ENCODE measurements around the gene SMURF1. TPM values are rescaled to one million over a fixed set of nuclear protein-coding genes. Genes with fewer than 3 reads are reported as not detected.
A peak's percentile ranks its signal among the peaks of the same experiment; 100 is the strongest.

SMURF1 gene
- total RNA-seq, 2 donors from 2014 or later, result 28.2 to 28.4 TPM

- intact Hi-C loops (cut with DNase I, micrococcal nuclease), result no loop called here
- DNase-seq (no peak), ATAC-seq (no peak)
Measured at GRCh38 chr7:99143521-99143852, 421 bp downstream of the SMURF1 start.

GRCh38 chr7:99142727-99143520 lies 984 bp downstream of the SMURF1 start:
- peak; percentile 97 for DNase-seq
- peak; percentile 77 for ATAC-seq
- intact Hi-C loops (cut with DNase I, micrococcal nuclease), result no loop called here

- intact Hi-C loops (cut with DNase I, micrococcal nuclease), result no loop called here
- DNase-seq, result peak; percentile 55 to 75
- ATAC-seq, result peak; percentile 55
Measured at GRCh38 chr7:99141841-99142726, 1.8 kb downstream of the SMURF1 start.

GRCh38 chr7:99141334-99141733 lies 2.6 kb downstream of the SMURF1 start:
- ATAC-seq, result no peak
- intact Hi-C loops (cut with DNase I, micrococcal nuclease), result no loop called here
- no peak for DNase-seq

- no peak for ATAC-seq
- DNase-seq, result no peak
- intact Hi-C loops (cut with DNase I, micrococcal nuclease), result no loop called here
Measured at GRCh38 chr7:99140813-99141212, 3.1 kb downstream of the SMURF1 start.

- ATAC-seq (no peak), DNase-seq (no peak)
- intact Hi-C loops (cut with DNase I, micrococcal nuclease), result no loop called here
Measured at GRCh38 chr7:99139036-99139435, 4.9 kb downstream of the SMURF1 start.

- DNase-seq (no peak), ATAC-seq (no peak)
- intact Hi-C loops (cut with DNase I, micrococcal nuclease), result no loop called here
Measured at GRCh38 chr7:99137411-99138180, 6.3 kb downstream of the SMURF1 start.

GRCh38 chr7:99135938-99136337 lies 8.0 kb downstream of the SMURF1 start:
- intact Hi-C loops (cut with DNase I, micrococcal nuclease), result no loop called here
- no peak for DNase-seq
- no peak for ATAC-seq

GRCh38 chr7:99133766-99134564 lies 9.9 kb downstream of the SMURF1 start:
- no peak for DNase-seq
- ATAC-seq, result peak; percentile 52
- intact Hi-C loops (cut with DNase I, micrococcal nuclease), result no loop called here

- DNase-seq (no peak), ATAC-seq (peak; percentile 17)
- intact Hi-C loops (cut with DNase I, micrococcal nuclease), result no loop called here
Measured at GRCh38 chr7:99132595-99133321, 11.2 kb downstream of the SMURF1 start.

GRCh38 chr7:99131290-99131689 lies 12.6 kb downstream of the SMURF1 start:
- no peak for ATAC-seq
- intact Hi-C loops (cut with DNase I, micrococcal nuclease), result no loop called here
- no peak for DNase-seq

- ATAC-seq (no peak), DNase-seq (no peak)
- intact Hi-C loops (cut with DNase I, micrococcal nuclease), result no loop called here
Measured at GRCh38 chr7:99129536-99129935, 14.4 kb downstream of the SMURF1 start.

GRCh38 chr7:99129001-99129400 lies 14.9 kb downstream of the SMURF1 start:
- intact Hi-C loops (cut with DNase I, micrococcal nuclease), result no loop called here
- ATAC-seq (no peak), DNase-seq (no peak)

- intact Hi-C loops (cut with DNase I, micrococcal nuclease), result no loop called here
- DNase-seq (no peak), ATAC-seq (peak; percentile 60)
Measured at GRCh38 chr7:99128076-99128950, 15.6 kb downstream of the SMURF1 start.

GRCh38 chr7:99127636-99128035 lies 16.3 kb downstream of the SMURF1 start:
- DNase-seq (no peak), ATAC-seq (no peak)
- intact Hi-C loops (cut with DNase I, micrococcal nuclease), result no loop called here

- DNase-seq (no peak), ATAC-seq (no peak)
- intact Hi-C loops (cut with DNase I, micrococcal nuclease), result no loop called here
Measured at GRCh38 chr7:99126921-99127553, 16.9 kb downstream of the SMURF1 start.

- ATAC-seq (peak; percentile 69), DNase-seq (no peak)
- intact Hi-C loops (cut with DNase I, micrococcal nuclease), result no loop called here
Measured at GRCh38 chr7:99125505-99125865, 18.4 kb downstream of the SMURF1 start.
